Liver (tissue), 9 donors: ENCODE data around the gene PLEKHA6. TPM values are rescaled to one million over a fixed set of nuclear protein-coding genes. Genes with fewer than 3 reads are reported as not detected.
A peak's percentile ranks its signal among the peaks of the same experiment; 100 is the strongest.

ENCODE experiments used
- DNase-seq: peaks from one replicate; pipeline ENCODE4 v3.0.0-alpha.2; 2017; ENCODE audit warnings: low spot score
- H3K27ac ChIP-seq, 2 donors: one replicate each; pipeline ENCODE4 v1.7.0; 2013; ENCODE audit warnings: inconsistent platforms in 2 of 2, low read length in 2 of 2, control low read depth in 1 of 2, low read depth in 1 of 2, mild to moderate bottlenecking in 1 of 2
- H3K27me3 ChIP-seq, 4 donors: one replicate each; pipeline versions ENCODE4 v1.6.1 to v1.7.0; 2013; ENCODE audit warnings: low read length in 3 of 4, inconsistent platforms in 1 of 4, mild to moderate bottlenecking in 1 of 4, moderate library complexity in 1 of 4; ENCODE audit not compliant: control insufficient read depth in 4 of 4, insufficient read depth in 4 of 4
- H3K36me3 ChIP-seq, 4 donors: one replicate each; pipeline versions ENCODE4 v1.6.1 to v1.7.0; 2013; ENCODE audit warnings: low read length in 3 of 4, mild to moderate bottlenecking in 3 of 4, low read depth in 1 of 4, moderate library complexity in 1 of 4; ENCODE audit not compliant: control insufficient read depth in 4 of 4, insufficient read depth in 3 of 4
- H3K4me1 ChIP-seq, 4 donors: one replicate each; pipeline versions ENCODE4 v1.6.1 to v1.7.0; 2013; ENCODE audit warnings: low read length in 3 of 4, mild to moderate bottlenecking in 3 of 4, moderate library complexity in 1 of 4; ENCODE audit not compliant: control insufficient read depth in 4 of 4, insufficient read depth in 4 of 4
- H3K4me3 ChIP-seq, 3 donors: one replicate each; pipeline versions ENCODE4 v1.6.1 to v1.7.0; 2013; ENCODE audit warnings: low read length in 3 of 3, control low read depth in 1 of 3, low read depth in 1 of 3, mild to moderate bottlenecking in 1 of 3
- H3K9ac ChIP-seq, 2 donors: one replicate each; pipeline ENCODE4 v1.7.0; 2013; ENCODE audit warnings: low read length in 2 of 2, mild to moderate bottlenecking in 2 of 2, moderate library complexity in 2 of 2, control low read depth in 1 of 2, low read depth in 1 of 2
- H3K9me3 ChIP-seq, 4 donors: one replicate each; pipeline versions ENCODE4 v1.6.1 to v1.7.0; 2013; ENCODE audit warnings: low read length in 3 of 4; ENCODE audit not compliant: control insufficient read depth in 4 of 4
- FOXA1 ChIP-seq: IDR thresholded peaks from 2 replicates; pipeline ENCODE4 v1.6.1; 2016; ENCODE audit warnings: antibody characterized with exemption
- FOXA2 ChIP-seq: IDR thresholded peaks from 2 replicates; pipeline ENCODE4 v1.6.1; 2016; ENCODE audit warnings: antibody characterized with exemption
- GABPA ChIP-seq, 2 donors: IDR thresholded peaks in 1 of 2; conservative IDR thresholded peaks in 1 of 2; 2 replicates each; pipeline ENCODE4 v1.6.1; 2016; ENCODE audit warnings: antibody characterized with exemption in 2 of 2, mild to moderate bottlenecking in 1 of 2, moderate library complexity in 1 of 2
- HNF4A ChIP-seq, 2 donors: conservative IDR thresholded peaks; 2 replicates each; pipeline ENCODE4 v1.6.1; 2016; ENCODE audit warnings: antibody characterized with exemption in 2 of 2, mild to moderate bottlenecking in 2 of 2
- HNF4G ChIP-seq: IDR thresholded peaks from 2 replicates; pipeline ENCODE4 v1.6.1; 2016; ENCODE audit warnings: antibody characterized with exemption
- NR2F2 ChIP-seq: IDR thresholded peaks from 2 replicates; pipeline ENCODE4 v1.6.1; 2016; ENCODE audit warnings: antibody characterized with exemption
- RXRA ChIP-seq, 2 donors: IDR thresholded peaks; 2 replicates each; pipeline ENCODE4 v1.6.1; 2017 to 2018; ENCODE audit warnings: antibody characterized with exemption in 2 of 2, mild to moderate bottlenecking in 1 of 2
- TAF1 ChIP-seq: conservative IDR thresholded peaks from 2 replicates; pipeline ENCODE4 v1.6.1; 2016; ENCODE audit warnings: antibody characterized with exemption, mild to moderate bottlenecking
- ZBTB33 ChIP-seq: IDR thresholded peaks from 2 replicates; pipeline ENCODE4 v1.6.1; 2016; ENCODE audit warnings: antibody characterized with exemption
- WGBS: extraction: QIAGEN DNeasy Blood & Tissue Kit; methylation state at CpG from one replicate; pipeline ENCODE4 v1.1.7; 2013; 5-methylcytosine and 5-hydroxymethylcytosine counted together
- polyA plus RNA-seq, 2 donors: library from polyadenylated mRNA; stranded (reverse) in 1 of 2; unstranded in 1 of 2; fragments of 200-250 nt in 1 of 2; fragments of >200 nt in 1 of 2; fragmentation: Nextera tagmentation in 1 of 2; extraction: Ambion mirVana in 1 of 2; gene quantifications; one replicate each; pipeline versions ENCODE4 v1.2.1 to v1.2.3, GENCODE V29; 2013 to 2015
- total RNA-seq, 2 donors: library from RNA; depleted of rRNA; stranded (reverse); fragments of >200 nt; gene quantifications; one replicate each; pipeline ENCODE4 v1.2.3, GENCODE V29; 2014
- TF ChIP-seq, protein P1 (sequence below): fragments of 150-350 bp; IDR thresholded peaks from 2 replicates; pipeline ENCODE4 v1.5.1; 2017; ENCODE audit warnings: improper control_type of control experiment, low read depth, low read length; ENCODE audit not compliant: missing input control
- donor health status: healthy.
- donor health status: healthy.
- donor health status: healthy.
- donor health status: healthy.
- donor health status: healthy.

PLEKHA6 gene
- total and polyA plus RNA-seq, 4 donors = 5.3 to 12.8 (median 7.6) TPM

DNA sequence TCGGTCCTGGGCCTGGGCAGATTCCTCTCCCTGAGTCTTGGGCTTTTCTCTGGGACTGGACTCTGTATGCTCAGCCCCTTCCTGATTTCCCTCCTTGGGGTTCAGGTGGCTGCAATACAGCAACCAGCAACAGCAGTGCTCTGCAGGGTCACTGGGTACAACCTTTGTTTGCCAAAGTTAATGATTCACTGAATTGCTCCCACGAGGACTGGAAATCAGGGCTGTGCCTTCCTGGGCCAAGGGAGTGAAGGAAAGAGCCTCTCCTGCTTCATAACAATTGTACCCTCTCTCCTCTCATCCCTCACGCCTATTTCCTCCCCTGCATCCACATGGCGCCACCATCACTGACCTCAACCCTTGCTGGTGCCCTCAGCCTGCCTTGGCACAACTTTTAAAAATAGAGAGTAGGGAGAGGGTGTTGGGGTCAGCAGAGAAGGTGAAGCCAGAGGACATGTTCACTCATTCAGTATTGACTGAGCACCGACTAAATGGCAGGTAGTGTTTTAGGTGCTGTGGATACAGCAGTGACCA, 93.2 kb downstream of the PLEKHA6 start (continued):
- TF ChIP-seq, protein P1, sequence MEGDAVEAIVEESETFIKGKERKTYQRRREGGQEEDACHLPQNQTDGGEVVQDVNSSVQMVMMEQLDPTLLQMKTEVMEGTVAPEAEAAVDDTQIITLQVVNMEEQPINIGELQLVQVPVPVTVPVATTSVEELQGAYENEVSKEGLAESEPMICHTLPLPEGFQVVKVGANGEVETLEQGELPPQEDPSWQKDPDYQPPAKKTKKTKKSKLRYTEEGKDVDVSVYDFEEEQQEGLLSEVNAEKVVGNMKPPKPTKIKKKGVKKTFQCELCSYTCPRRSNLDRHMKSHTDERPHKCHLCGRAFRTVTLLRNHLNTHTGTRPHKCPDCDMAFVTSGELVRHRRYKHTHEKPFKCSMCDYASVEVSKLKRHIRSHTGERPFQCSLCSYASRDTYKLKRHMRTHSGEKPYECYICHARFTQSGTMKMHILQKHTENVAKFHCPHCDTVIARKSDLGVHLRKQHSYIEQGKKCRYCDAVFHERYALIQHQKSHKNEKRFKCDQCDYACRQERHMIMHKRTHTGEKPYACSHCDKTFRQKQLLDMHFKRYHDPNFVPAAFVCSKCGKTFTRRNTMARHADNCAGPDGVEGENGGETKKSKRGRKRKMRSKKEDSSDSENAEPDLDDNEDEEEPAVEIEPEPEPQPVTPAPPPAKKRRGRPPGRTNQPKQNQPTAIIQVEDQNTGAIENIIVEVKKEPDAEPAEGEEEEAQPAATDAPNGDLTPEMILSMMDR = no peak
- TF ChIP-seq NR2F2 (no peak), FOXA1 (peak; percentile 69), TAF1 (no peak)

- no peak overlapping the region for H3K9ac ChIP-seq
- TF ChIP-seq, protein P1 = no peak
- TF ChIP-seq RXRA (IDR thresholded peaks at IDR 0.05) = no peak
- peak in 1 of 2 donors; percentile 5 for TF ChIP-seq HNF4A (conservative IDR thresholded peaks at IDR 0.05)
- no peak for TF ChIP-seq GABPA (IDR thresholded peaks at IDR 0.05 in 1 of 2, conservative IDR thresholded peaks at IDR 0.05 in 1 of 2)
- H3K27me3 ChIP-seq = no peaks in the 10 kb centered on the region
- no peaks in the 10 kb centered on the region for H3K9me3 ChIP-seq
- H3K4me1 ChIP-seq = peaks cover 31 to 75% (median 72%) of the 10 kb centered on the region in 4 donors
- H3K4me3 ChIP-seq = no peak overlapping the region
- peaks cover 3 to 12% (median 7%) of the 10 kb centered on the region in 4 donors for H3K36me3 ChIP-seq
- WGBS = 53% methylated on average over 2 of the region's 2 CpGs
- H3K27ac ChIP-seq = peak overlapping the region in 1 of 2 donors; percentile 79
- DNase-seq = no peak
Observed at GRCh38 chr1:204265665-204266064, 94.1 kb downstream of the PLEKHA6 start.

- TF ChIP-seq HNF4G = no peak
- no peak for TF ChIP-seq FOXA1
- TF ChIP-seq ZBTB33 = no peak
- TF ChIP-seq FOXA2 = no peak
- TF ChIP-seq, protein P1 = no peak
- peaks cover 31 to 83% (median 76%) of the 10 kb centered on the region in 4 donors for H3K4me1 ChIP-seq
- H3K4me3 ChIP-seq = no peak overlapping the region
- H3K27me3 ChIP-seq = no peaks in the 10 kb centered on the region
- H3K9ac ChIP-seq = no peak overlapping the region
- peak overlapping the region; percentile 11 to 68 for H3K27ac ChIP-seq
- H3K9me3 ChIP-seq = no peaks in the 10 kb centered on the region
- no peak for DNase-seq
- H3K36me3 ChIP-seq = peaks cover 3 to 6% (median 4%) of the 10 kb centered on the region in 4 donors
- 75% methylated on average over 8 of the region's 8 CpGs for WGBS
Observed at GRCh38 chr1:204264805-204265204, 94.9 kb downstream of the PLEKHA6 start.
